GM15510 (cell line): ENCODE results near the gene TIMP3.

ENCODE experiments used
- POLR2A ChIP-seq: IDR thresholded peaks from 3 replicates; pipeline ENCODE4 v1.6.1; 2011; ENCODE audit warnings: borderline replicate concordance; ENCODE audit not compliant: insufficient read length; ENCODE audit errors: extremely low read depth

TIMP3 gene

DNA sequence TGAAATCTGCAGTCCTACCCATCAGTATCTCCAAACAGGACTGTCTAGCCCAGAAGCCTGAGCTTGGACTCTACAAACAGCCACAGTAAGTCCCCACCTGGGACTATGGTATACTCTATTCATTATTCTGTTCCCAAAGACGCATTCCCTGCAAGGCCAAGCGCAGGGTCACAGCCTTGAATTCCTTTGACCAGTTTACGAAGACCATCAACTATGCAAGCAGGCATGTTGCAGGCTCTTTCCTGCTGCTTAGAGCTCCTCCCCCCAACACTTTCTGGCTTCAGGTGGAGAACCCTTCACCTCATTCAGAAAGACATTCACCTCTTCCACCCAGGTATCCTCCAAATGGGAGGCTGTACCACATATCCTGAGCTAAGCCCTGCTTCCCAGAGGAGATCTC is 62.5 kb downstream of the TIMP3 start:
- no peak for TF ChIP-seq POLR2A

DNA sequence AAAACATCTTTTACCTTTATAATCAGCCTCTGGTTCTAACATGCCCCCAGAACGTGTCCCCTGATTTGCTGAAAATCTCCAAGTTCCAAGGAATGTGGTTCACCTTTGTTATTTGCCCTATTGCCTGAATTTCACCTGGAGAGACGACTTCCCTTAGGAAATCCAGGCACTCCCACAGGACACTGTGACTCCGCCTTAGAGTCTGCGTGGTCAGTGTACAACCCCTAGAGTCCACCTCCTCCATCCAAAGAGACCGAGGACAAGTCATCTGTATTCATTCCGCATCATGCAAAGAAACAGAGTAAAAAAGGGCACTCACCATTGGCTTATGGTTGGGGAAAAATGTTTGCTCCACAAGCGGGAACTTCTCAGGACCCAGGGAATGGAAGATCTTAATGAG is 63.1 kb downstream of the TIMP3 start:
- no peak for TF ChIP-seq POLR2A

DNA sequence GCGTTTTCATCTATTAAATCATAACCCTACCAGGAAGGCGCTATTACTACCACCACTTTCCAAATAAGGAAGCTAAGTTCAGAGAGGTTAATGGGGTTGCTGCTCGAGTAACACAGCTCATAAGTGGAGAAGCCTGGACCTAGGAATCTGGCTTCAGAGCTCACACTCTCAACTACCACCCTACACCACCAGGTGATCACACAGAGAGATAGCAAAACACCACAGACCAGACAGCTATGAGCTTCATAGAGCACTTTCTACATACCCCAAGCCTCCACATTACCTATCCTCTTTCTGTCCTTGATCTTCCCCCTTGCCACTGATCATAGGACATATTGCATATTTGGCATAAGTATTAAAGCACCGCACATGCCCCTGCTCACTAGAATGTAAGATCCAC is 65.4 kb downstream of the TIMP3 start:
- no peak for TF ChIP-seq POLR2A

DNA sequence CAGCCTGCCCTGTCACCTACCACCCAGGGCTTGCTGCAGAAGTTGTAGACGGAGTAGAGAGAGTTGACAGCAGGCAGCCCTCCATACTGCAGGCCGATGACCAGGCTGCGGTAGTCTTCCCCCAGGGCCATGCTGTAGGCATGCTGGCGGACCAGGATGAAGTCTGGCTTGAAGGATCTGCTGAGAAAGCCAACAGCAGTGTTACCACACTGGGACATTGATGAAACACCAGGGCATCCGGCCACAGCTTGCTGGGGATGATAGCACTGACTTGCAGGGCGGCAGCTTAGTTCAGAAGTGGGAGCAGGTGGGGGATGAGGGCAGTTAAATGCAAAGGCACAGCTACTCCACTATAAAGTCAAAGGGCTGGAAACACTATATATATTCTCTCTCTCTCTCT is 67.4 kb downstream of the TIMP3 start:
- no peak for TF ChIP-seq POLR2A

DNA sequence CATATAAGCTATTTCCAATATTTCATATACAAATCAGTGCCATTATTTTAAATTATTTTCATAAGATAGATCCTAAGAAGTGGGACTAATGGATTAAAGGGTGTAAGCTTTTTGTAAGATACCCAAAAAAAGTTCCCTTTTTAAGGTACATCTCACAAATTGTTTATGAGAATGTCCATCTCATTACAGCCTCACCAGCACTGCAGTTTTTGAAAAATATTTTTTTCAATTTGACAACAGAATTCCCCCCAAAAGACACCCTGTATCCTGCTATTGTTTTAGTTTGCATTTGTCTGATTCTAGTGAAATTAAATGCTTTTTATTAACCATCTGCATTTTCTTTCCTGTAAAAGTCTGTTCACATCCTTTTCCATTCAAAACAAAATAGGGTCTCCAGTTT is 69.0 kb downstream of the TIMP3 start:
- TF ChIP-seq POLR2A = no peak

DNA sequence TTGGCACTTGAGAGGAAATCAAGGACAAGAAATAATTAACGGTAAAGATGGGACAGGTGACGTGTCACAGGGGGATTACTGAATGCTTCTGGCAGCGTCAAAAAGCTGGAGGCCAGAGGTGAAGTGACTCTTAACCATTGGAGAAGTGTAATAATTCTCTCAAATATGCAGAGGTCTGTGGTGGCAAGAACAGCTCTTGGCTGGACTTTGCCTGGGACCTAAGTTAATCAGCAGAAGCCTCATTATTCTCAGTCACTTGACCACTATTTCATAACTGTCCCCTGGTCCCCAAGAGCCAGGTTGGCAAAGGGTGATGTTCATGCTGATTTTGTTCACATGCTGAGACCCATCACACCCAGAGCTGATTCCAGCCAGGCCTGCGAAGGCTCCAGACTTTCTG is 72.9 kb downstream of the TIMP3 start:
- TF ChIP-seq POLR2A = no peak

DNA sequence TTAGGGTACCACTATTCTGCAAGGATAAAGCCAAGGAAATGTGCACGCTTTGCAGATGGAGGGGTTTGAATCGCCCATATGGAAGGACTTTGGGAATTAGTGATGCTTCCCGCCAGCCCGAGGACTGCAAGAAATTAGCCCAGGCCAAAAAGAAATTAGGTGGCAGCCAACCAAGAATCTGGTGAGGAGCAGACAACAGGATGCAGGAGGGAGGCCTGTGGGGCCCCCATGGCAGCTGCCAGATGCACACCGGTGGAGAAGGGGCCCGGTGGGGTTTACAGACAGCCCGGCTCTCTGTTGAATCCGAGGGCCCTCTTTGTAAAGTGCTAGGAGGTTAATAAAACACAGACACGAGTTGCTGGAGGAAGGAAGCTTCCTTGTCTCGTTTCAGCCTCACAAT is 73.5 kb downstream of the TIMP3 start:
- TF ChIP-seq POLR2A = no peak

DNA sequence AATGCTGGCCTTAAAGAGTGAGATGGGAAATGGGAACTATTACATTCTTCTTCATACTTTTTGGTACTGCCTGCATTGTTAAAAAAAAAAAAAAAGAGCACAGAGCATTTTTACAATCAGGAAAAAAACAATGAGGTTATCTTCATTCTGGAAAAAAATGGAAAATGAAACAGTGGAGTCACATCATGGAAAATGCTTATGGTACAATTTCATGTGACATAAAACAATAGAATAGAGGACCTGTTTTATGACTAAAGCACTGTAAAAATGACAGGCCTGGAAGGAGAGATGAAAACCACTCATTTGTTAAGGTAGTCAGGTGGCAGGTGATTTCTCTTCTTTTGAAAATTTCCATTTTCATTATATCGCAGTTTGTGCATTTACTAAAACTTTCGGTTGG is 75.0 kb downstream of the TIMP3 start:
- TF ChIP-seq POLR2A = no peak

DNA sequence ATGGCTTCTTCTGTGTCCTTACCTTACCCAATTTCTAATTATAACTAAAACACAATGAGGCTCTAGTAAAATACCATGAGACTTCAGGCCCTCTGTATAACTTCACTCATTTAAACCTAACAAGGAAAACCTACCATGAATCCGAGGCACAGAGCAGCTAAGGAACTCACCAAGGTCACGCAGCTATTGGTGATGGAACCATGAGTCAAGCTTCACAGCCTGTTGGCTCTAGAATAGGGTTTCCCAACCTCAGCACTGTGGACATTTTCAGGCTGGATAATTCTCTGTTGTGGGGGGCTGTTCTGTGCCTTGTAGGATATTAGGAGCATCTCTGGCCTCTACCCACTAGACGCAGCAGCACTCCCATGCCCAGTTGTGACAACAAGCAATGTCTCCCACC is 75.7 kb downstream of the TIMP3 start:
- TF ChIP-seq POLR2A = no peak

DNA sequence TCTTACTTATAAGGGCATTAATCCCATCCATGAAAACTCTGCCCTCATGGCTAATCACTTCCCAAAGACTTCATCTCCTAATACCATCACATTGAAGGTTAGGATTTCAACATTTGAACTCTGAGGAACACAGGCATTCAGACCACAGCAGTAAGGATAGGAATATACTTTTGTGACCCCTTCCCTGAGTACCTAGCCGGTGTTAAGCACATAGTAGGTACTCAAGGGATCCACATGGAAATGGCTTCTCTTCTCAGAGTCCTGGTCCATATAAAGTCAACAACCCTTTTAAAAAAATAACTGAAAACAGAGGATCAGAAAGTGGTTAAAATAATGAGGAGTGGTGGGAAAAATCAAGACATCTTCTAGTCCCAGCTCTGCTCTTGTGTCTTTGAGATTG is 78.0 kb downstream of the TIMP3 start:
- no peak for TF ChIP-seq POLR2A

DNA sequence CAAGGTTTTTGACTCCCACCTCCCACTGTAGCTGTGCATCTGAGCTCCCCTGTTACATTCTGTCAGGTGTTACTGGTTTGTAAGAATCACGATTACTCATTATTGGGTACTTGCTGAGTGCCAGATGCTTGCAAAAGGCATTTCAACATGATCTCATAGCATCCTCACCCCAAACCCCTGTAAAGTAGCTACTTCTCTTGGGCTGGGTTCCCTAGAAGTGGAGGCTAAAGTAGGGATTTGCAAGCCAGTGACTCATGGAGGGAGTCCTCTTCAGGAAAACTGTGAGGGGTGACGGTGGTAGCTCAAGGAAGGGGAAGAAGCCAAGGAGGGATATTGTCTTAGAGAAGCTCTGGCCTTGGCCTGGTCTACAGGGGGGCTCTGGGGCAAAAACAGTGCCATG is 78.6 kb downstream of the TIMP3 start:
- no peak for TF ChIP-seq POLR2A

DNA sequence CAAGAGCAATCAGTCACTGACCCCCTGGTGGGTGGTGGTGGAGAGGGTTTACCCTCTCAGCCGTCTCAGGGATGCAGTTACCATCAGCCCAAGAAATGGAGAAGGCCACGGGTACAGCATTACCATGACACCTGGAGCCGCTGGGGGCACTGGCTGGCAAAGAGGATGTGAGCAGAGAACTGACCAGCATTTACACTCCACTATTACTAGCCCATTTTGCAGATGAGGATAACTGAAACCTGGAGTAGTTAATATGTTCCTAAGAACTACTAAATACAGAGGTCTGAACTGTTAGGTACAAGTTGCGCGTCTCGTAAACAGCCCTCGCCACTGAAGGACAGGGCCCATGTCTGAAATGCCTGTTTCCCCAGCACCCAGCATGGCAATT is 79.0 kb downstream of the TIMP3 start:
- TF ChIP-seq POLR2A = no peak

DNA sequence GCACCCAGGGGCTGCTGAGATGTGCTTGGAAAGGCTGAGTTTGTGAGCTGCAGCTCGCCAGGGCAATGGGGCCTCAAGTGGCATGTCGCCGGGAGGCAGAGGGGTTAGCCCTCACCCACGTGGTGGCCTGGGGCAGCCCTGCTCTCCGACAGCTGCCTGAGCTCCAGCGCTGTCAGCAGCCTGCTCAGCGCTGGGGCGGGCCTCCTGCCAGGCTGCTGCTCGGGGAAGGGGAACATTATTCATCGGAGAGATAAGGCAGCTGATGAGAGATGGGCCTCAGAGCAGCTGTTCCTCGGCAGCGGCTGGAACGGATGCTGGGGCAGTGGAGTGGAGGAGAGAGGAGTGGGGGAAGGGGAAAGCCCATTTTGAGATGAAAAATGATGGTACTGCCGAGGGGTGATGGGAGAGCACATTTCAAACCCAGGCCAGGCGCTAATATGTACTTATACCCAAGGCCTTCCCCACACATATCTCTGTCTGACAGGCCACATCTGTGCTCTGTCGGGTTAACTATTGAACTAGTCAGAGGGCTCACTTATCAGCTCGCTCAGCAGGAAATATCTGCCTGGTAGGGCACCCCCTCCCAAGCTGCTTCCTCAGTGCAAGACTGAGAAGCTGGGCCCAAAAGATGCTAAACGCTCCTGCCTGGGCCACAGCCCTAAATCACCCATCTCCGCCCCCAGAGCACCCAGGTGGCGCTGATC is 79.5 kb downstream of the TIMP3 start:
- no peak for TF ChIP-seq POLR2A

DNA sequence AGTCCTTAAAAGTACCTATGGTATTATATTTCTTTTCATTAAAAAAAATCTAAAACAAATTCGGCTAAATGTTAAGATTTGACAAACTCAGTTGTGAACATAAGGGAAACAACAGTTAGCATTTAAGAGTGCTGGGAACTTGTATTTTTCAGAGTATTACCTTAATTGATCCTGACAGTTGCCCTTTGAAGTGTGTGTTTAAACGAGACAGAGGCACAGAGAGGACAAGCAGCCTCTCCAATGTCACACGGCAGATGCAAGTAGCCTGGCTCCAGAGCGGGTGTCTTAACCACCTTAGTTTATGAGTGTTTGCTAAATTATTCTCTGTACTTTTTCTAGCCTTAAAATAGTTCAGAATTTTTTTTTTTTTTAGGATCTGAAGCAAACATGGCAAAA is 80.9 kb downstream of the TIMP3 start:
- no peak for TF ChIP-seq POLR2A

DNA sequence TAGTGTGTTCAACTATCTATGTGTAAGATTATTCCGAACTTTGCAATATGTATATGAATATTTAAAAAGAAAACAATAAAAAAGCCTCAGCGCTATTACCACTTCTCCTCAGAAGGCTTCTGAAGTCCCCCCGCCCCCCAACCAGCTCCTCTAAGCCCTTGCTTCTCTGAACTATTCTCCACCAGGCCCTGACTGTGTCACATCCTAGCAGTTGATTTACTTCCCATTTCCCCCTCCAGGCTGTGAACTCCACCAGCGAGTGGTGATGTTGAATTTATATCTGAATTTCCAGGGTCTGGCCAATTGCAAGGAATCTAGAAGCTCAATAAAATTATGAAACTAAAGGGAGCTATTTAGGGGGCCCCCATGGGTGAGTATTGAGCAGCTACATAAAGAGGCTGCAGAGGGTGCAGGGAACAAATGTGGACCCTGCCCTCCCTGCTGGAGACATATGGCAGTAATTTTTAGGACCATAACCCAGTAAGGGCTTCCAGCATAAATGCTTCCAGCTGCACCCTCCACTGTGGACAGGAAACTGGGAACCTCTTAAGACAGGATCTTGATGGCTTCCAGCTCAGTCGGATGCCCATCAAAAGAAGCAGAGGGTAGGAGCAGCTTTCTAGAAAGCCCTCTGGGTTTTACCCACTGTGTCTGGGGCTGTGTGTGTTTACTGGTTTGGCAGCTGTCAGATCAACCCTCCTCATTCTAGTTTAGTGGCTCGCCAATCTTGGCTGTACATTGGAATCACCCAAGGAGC is 81.4 kb downstream of the TIMP3 start:
- no peak for TF ChIP-seq POLR2A

DNA sequence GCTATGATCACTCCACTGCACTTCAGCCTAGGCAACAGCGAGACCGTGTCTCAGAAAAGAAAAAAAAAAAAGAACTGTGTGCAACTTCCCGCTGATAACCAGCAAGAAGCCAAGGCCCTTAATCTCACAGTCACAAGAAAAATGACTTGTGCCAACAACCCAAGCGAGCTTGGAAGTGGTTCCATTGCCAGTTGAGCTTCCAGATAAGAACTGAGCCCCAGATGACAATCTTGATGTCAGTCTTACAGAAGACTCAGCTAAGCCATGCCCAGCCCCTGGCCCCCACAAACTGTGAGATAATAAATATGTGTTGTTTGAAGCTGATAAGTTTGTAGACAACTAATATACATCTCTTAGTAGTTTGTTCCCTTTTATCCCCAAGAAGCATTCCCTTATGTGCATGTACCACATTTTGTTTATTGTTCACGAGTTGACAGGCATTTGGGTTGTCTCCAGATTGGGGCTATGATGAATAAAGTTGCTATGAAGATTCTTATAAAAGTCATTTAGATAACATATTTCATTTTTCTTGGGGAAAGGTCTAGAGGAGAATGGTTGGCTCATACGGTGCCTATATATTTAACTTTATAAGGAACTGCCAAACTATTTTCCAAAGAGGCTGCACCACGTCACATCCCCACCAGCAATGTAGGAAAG is 85.9 kb downstream of the TIMP3 start:
- TF ChIP-seq POLR2A = no peak
